Measurements from ENCODE around the gene HK1.

The HK1 gene

GRCh38 chr10:69403066-69403465, 124.8 kb downstream of the HK1 start:
- no peak for DNase-seq (ENCODE audit: low read depth, low spot score)

DNA sequence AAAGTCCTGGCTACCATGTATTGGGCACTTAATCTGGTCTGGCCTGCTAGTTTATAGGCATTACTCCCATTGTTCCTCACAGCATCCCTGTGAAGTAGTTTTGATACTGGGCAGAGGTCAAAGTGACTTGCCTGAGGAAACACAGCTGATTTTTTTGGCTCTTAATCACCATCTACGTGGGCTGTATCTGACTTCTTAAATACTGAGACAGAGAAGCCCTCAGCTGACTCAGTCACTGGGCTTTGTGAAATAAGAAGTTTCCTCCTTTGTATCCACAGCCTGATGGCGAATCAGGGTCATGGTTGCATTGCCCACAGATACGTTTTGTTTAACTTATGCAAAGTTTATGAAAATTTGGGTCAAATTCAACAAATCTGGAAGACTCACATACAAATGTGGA, 125.2 kb downstream of the HK1 start:
- DNase-seq (ENCODE audit: low read depth, low spot score), result no peak

- DNase-seq (ENCODE audit: low read depth, low spot score), result no peak
Measured at GRCh38 chr10:69404786-69405185, 126.5 kb downstream of the HK1 start.

DNA sequence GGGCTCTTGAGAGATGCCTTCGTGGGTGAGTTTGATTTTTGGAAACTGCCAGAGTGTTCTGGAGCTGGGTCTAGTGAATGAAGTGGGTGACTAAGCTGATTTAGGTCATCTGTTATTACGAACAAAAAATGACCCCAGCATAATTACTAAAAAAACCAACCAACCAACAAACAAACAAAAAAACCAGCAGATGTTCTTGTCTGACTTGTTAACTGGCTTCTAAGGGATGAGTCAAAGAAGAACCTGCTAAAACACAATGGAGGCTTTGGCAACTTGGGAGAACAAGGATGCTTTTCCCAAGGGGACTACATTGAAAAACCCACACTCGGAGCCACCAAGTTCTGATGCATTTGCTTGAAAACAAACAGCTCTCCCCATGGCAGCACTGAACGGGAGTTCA, 126.9 kb downstream of the HK1 start:
- no peak for DNase-seq (ENCODE audit: low read depth, low spot score)

- no peak for DNase-seq (ENCODE audit: low read depth, low spot score)
Measured at GRCh38 chr10:69406302-69406811, 128.1 kb downstream of the HK1 start.

- no peak for DNase-seq (ENCODE audit: low read depth, low spot score)
Measured at GRCh38 chr10:69406816-69407580, 128.7 kb downstream of the HK1 start.

GRCh38 chr10:69407621-69408301, 129.5 kb downstream of the HK1 start:
- no peak for DNase-seq (ENCODE audit: low read depth, low spot score)

GRCh38 chr10:69408318-69409175, 130.3 kb downstream of the HK1 start:
- peak; percentile 69 for DNase-seq (ENCODE audit: low read depth, low spot score)

GRCh38 chr10:69409176-69409495, 130.8 kb downstream of the HK1 start:
- DNase-seq (ENCODE audit: low read depth, low spot score), result no peak

GRCh38 chr10:69409968-69410367, 131.7 kb downstream of the HK1 start:
- DNase-seq (ENCODE audit: low read depth, low spot score), result no peak

DNA sequence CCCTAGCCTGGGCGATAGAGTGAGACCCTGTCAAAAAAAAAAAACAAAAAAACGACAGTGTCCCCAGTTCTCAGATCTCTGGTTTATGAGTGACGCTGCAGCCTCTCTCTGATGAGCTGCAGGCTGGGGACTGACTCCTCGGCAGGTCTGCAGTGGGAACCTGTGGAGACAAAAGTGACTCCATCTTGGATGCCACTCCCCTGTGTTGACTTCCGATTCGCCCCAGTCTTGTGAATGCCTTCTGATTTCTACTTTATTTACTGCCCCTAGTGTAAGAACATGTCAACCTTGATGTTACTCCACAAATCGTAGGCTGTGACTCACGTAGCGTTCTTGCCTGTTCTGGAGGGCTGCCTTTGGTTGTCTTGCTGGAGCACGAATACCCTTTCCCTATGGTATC, 132.2 kb downstream of the HK1 start:
- no peak for DNase-seq (ENCODE audit: low read depth, low spot score)

DNA sequence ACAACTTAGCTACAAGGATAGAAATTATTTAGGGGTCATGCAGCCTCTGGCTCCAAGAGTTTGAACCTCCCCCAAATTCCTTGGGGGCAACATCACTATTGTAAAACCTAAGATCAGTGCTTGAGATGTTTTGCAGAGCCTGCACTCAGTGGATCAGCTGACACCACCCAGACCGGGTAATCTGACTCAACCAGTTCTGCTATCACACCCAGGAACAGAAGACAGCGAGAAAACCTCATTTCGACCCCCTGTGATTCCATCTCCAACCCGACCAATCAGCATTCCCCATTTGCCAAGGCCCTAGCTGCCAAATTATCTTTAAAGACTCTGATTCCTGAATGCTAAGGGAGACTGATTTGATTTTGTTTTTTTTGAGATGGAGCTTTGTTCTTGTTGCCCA, 133.2 kb downstream of the HK1 start:
- no peak for DNase-seq (ENCODE audit: low read depth, low spot score)

DNA sequence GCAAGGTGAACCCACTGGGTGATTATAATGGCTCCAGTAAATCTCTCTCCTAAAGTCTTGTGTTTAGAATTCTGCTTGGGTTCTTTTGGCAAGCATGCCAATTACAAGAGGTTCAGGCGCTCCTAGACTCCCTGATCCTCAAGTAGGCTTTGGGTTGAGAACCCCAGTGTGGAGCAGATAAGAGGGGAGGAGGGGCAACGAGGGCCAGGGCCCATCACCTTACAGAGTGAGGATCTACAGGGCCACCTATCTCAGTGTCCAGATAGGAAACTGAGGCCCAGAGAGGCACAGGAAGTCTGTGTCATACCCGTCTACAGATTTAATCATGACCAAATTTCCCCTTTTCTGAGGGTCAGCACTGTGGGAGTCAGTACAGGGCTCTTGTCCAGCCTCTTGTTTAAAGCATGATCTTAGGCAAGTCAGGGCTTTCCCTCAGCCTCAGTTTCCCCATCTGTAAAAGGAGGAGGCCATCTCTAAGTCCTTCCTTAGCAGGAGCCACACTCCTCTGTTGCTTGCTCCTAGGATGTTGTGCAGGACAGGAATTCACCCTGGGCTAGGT, 134.0 kb downstream of the HK1 start:
- no peak for DNase-seq (ENCODE audit: low read depth, low spot score)

GRCh38 chr10:69413221-69413865, 135.0 kb downstream of the HK1 start:
- no peak for DNase-seq (ENCODE audit: low read depth, low spot score)

- DNase-seq (ENCODE audit: low read depth, low spot score), result no peak
Measured at GRCh38 chr10:69414036-69415018, 136.0 kb downstream of the HK1 start.

GRCh38 chr10:69415049-69415448, 136.8 kb downstream of the HK1 start:
- no peak for DNase-seq (ENCODE audit: low read depth, low spot score)

DNA sequence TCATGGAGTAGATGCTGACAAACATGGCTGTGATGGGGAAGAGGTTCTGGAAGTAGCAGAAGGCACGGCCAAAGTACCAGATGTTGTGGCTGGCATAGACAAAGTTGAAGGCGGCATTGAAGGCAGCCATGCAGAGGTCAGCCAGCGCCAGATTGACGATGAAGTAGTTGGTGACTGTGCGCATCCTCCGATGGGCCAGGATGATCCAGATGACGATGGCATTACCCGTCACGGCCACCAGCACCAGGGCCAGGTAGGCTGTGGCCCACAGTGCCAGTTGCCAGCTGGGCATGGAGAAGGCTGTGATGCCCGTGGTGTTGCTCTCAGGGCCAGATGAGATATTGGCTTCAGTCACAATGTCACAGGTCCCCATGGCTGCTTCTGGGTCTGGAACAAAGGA, 137.7 kb downstream of the HK1 start:
- DNase-seq (ENCODE audit: low read depth, low spot score), result no peak

GRCh38 chr10:69416695-69417094, 138.4 kb downstream of the HK1 start, which contains the start of gene TACR2:
TACR2 (minus strand) TSS chr10:69416918; CDS start chr10:69416323, 595 bp downstream.
- no peak for DNase-seq (ENCODE audit: low read depth, low spot score)

- no peak for DNase-seq (ENCODE audit: low read depth, low spot score)
Measured at GRCh38 chr10:69417542-69417941, 139.2 kb downstream of the HK1 start.
